GM12865 (cell line): ENCODE measurements around the gene WSB2.
A peak's percentile ranks its signal among the peaks of the same experiment; 100 is the strongest.

Experiments
- DNase-seq: peaks from one replicate; pipeline ENCODE4 v3.0.0; 2010; ENCODE audit warnings: low read depth
- H3K4me3 ChIP-seq: 2 replicates; pipeline ENCODE4 v1.5.1; 2011; ENCODE audit warnings: mild to moderate bottlenecking, low read depth, low read length, control low read depth
- CTCF ChIP-seq: IDR thresholded peaks from 2 replicates; pipeline ENCODE4 v1.5.1; 2011; ENCODE audit warnings: low read length, control low read depth, low read depth, inconsistent platforms; ENCODE audit not compliant: insufficient read depth; ENCODE audit errors: missing control alignments

The WSB2 gene

GRCh38 chr12:118046430-118046829 lies 14.5 kb downstream of the WSB2 start:
- TF ChIP-seq CTCF = no peak
- DNase-seq = no peak
- no peak overlapping the region for H3K4me3 ChIP-seq

- no peak for DNase-seq
- H3K4me3 ChIP-seq = no peak overlapping the region
- TF ChIP-seq CTCF = no peak
Measured at GRCh38 chr12:118044577-118044976, 16.4 kb downstream of the WSB2 start.

DNA sequence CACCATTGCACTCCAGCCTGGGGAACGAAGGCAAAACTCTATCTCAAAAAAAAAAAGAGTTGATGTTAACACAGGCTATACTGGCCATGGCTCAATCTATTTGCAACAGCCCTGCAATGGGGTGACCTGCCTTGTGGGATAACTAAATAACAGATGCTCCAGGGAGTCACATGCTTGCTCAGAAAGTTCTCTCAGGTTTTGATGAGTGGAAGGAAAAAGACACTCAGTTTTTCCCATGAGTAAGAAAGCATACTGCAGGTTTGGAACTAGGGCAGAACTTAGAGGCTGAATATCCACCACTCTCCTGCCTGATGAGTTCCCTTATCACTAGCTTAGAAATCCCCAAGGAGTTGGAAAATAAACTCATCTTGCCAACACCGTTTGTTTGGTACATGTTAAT lies 16.9 kb downstream of the WSB2 start:
- TF ChIP-seq CTCF = no peak
- H3K4me3 ChIP-seq = no peak overlapping the region
- no peak for DNase-seq

GRCh38 chr12:118042091-118042490 lies 18.9 kb downstream of the WSB2 start:
- DNase-seq = peak; percentile 63
- no peak overlapping the region for H3K4me3 ChIP-seq
- TF ChIP-seq CTCF = no peak

DNA sequence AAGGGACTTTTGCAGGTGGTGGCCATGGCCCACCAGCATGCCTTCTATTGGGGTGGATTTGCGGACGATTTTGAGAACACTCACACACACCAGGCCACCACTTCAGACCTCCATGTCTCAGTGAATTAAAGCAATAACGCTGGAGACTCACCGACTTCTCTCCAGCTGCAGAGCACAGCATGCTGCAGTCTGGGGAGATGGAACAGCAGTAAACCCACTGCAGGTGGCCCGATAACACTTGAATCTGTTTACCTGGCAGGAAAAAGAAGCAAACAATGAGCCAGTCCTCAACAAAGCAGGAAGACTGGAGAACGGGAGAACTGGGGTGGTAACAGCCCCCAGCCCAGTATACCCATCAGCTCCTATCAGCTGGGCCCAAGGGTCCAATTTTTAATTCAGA lies 22.8 kb downstream of the WSB2 start:
- H3K4me3 ChIP-seq = no peak overlapping the region
- no peak for TF ChIP-seq CTCF
- DNase-seq = no peak

GRCh38 chr12:118036672-118037411 lies 24.1 kb downstream of the WSB2 start:
- TF ChIP-seq CTCF = no peak
- H3K4me3 ChIP-seq = no peak overlapping the region
- no peak for DNase-seq
